VCaP (cell line): ENCODE measurements around the gene GNAL.
"Not testable (repeated sequence)": the region's sequence is repeated elsewhere in the genome, so short reads cannot be mapped to it uniquely, and the experiment has no call there.

Source experiments
- H3K27ac ChIP-seq: fragments of 450-650 bp; 2 replicates; pipeline ENCODE4 v1.5.1; 2017
- CTCF ChIP-seq: fragments of 450-650 bp; conservative IDR thresholded peaks from 2 replicates; pipeline ENCODE4 v1.5.1; 2017; ENCODE audit warnings: mild to moderate bottlenecking, moderate library complexity

Gene GNAL

GRCh38 chr18:11887328-11888128, 198.5 kb downstream of the GNAL start:
- TF ChIP-seq CTCF, result no peak
- no peak overlapping the region for H3K27ac ChIP-seq

GRCh38 chr18:11888726-11889125, 199.7 kb downstream of the GNAL start:
- TF ChIP-seq CTCF, result no peak
- H3K27ac ChIP-seq, result no peak overlapping the region

GRCh38 chr18:11889284-11889683, 200.2 kb downstream of the GNAL start:
- no peak overlapping the region for H3K27ac ChIP-seq
- TF ChIP-seq CTCF, result no peak

- H3K27ac ChIP-seq, result no peak overlapping the region
These were observed 202.7 kb downstream of the GNAL start for GRCh38 chr18:11891737-11892136.

GRCh38 chr18:11892438-11892837, 203.4 kb downstream of the GNAL start:
- not testable (repeated sequence) for H3K27ac ChIP-seq

More at GRCh38 chr18:11891737-11892136, 202.7 kb downstream of the GNAL start:
- TF ChIP-seq CTCF, result no peak

- H3K27ac ChIP-seq, result no peak overlapping the region
- no peak for TF ChIP-seq CTCF
These were observed 208.7 kb downstream of the GNAL start for GRCh38 chr18:11897781-11898180.

- TF ChIP-seq CTCF, result no peak
- no peak overlapping the region for H3K27ac ChIP-seq
These were observed 210.0 kb downstream of the GNAL start for GRCh38 chr18:11899063-11899462.

GRCh38 chr18:11901826-11902438, 212.9 kb downstream of the GNAL start:
- no peak for TF ChIP-seq CTCF
- no peak overlapping the region for H3K27ac ChIP-seq
